ENCODE data around the gene MAPK1.

GRCh38 chr22:21832291-21833290 is 34.9 kb downstream of the MAPK1 start:
- TF ChIP-seq ZFP3 (CRISPR knock-in tag; IDR thresholded peaks at IDR 0.05) (no peak), PATZ1 (CRISPR knock-in tag; IDR thresholded peaks at IDR 0.05; ENCODE audit: borderline replicate concordance) (no peak), ZFP30 (CRISPR knock-in tag; IDR thresholded peaks at IDR 0.05) (no peak), RARB (CRISPR knock-in tag; IDR thresholded peaks at IDR 0.05) (no peak), ZNF565 (CRISPR knock-in tag; conservative IDR thresholded peaks at IDR 0.05; ENCODE audit: low read depth) (no peak)

Measured in SK-N-SH treated with all-trans-retinoic acid at 6 μM for 48 hours (cell line).